Measurements from ENCODE around the gene RET.
"Not testable (repeated sequence)": the region's sequence is repeated elsewhere in the genome, so short reads cannot be mapped to it uniquely, and the experiment has no call there.

RET gene

GRCh38 chr10:43138021-43138756 is 61.3 kb downstream of the RET start, which contains the start of gene CSGALNACT2:
CSGALNACT2 (plus strand) TSS chr10:43138445; CDS start chr10:43155150, 16,705 bp downstream.
- DNase-seq: peak; percentile 82 to 87

GRCh38 chr10:43138757-43139241 is 61.9 kb downstream of the RET start:
- DNase-seq: peak; percentile 58 to 70

GRCh38 chr10:43141421-43141820 is 64.6 kb downstream of the RET start:
- no peak for DNase-seq

GRCh38 chr10:43145311-43145710 is 68.4 kb downstream of the RET start:
- DNase-seq: no peak

GRCh38 chr10:43145936-43146335 is 69.1 kb downstream of the RET start:
- DNase-seq: not testable (repeated sequence)

- DNase-seq: no peak
Observed at GRCh38 chr10:43151371-43151770, 74.5 kb downstream of the RET start.

- no peak for DNase-seq
Observed at GRCh38 chr10:43153901-43154300, 77.0 kb downstream of the RET start.

GRCh38 chr10:43155221-43155620 is 78.4 kb downstream of the RET start:
- no peak for DNase-seq

GRCh38 chr10:43155741-43156140 is 78.9 kb downstream of the RET start:
- no peak for DNase-seq

- DNase-seq: no peak
Observed at GRCh38 chr10:43156590-43157341, 79.9 kb downstream of the RET start.

- DNase-seq: no peak
Observed at GRCh38 chr10:43158636-43159035, 81.8 kb downstream of the RET start.

GRCh38 chr10:43160046-43160920 is 83.4 kb downstream of the RET start:
- peak; percentile 63 to 81 for DNase-seq

GRCh38 chr10:43160921-43161255 is 84.0 kb downstream of the RET start:
- no peak for DNase-seq

- no peak for DNase-seq
Observed at GRCh38 chr10:43162604-43163003, 85.7 kb downstream of the RET start.

GRCh38 chr10:43166207-43166879 is 89.5 kb downstream of the RET start:
- DNase-seq: no peak

GRCh38 chr10:43166880-43167497 is 90.1 kb downstream of the RET start:
- no peak for DNase-seq

GRCh38 chr10:43167498-43167889 is 90.6 kb downstream of the RET start:
- no peak for DNase-seq

GRCh38 chr10:43170491-43170890 is 93.6 kb downstream of the RET start:
- DNase-seq: no peak

- DNase-seq: no peak
Observed at GRCh38 chr10:43172645-43173044, 95.8 kb downstream of the RET start.

GRCh38 chr10:43173120-43173519 is 96.3 kb downstream of the RET start:
- DNase-seq: no peak

- DNase-seq: no peak
Observed at GRCh38 chr10:43174969-43175368, 98.1 kb downstream of the RET start.

GRCh38 chr10:43176271-43176670 is 99.4 kb downstream of the RET start:
- DNase-seq: no peak

Measured in AML-193 (cell line).